ENCODE measurements around the gene TUBB.

GRCh38 chr6:30716879-30717128, 3.3 kb upstream of the TUBB start:
- TF ChIP-seq MAX (IDR thresholded peaks at IDR 0.05), result no peak
- no peak for TF ChIP-seq ELK1 (IDR thresholded peaks at IDR 0.05; ENCODE audit: low read depth, low read length)
- TF ChIP-seq CTCF (IDR thresholded peaks at IDR 0.05), result no peak
- TF ChIP-seq HDAC2 (IDR thresholded peaks at IDR 0.05), result no peak
- no peak for TF ChIP-seq EP300 (IDR thresholded peaks at IDR 0.05)
- no peak for TF ChIP-seq RFX5 (IDR thresholded peaks at IDR 0.05)
- TF ChIP-seq POLR2A (IDR thresholded peaks at IDR 0.05; ENCODE audit: low read length), result no peak
- no peak for TF ChIP-seq REST (IDR thresholded peaks at IDR 0.05)
- no peak for TF ChIP-seq RARB (CRISPR knock-in tag; IDR thresholded peaks at IDR 0.05)
- no peak for TF ChIP-seq CEBPB (IDR thresholded peaks at IDR 0.05)
- no peak for TF ChIP-seq JUNB (IDR thresholded peaks at IDR 0.05)
- no peak for TF ChIP-seq MAZ (IDR thresholded peaks at IDR 0.05; ENCODE audit: borderline replicate concordance, low read depth, low read length)

Measured in A549 (cell line).